Spleen (tissue), 7 donors: Measurements from ENCODE around the gene FMNL3.

ENCODE experiments used
- POLR2A ChIP-seq, 3 donors: fragments of 450-650 bp; IDR thresholded peaks; one replicate each; pipeline ENCODE4 v1.5.1; 2017; ENCODE audit warnings: antibody characterized with exemption in 3 of 3, mild to moderate bottlenecking in 1 of 3
- POLR2AphosphoS5 ChIP-seq, 3 donors: sonication (generic); formaldehyde crosslinking; IDR thresholded peaks; one replicate each; pipeline ENCODE4 v1.5.1; 2017; ENCODE audit warnings: antibody characterized with exemption in 3 of 3
- TF ChIP-seq, protein P1 (sequence below), 11 experiments: fragments of 200-600 bp in 7 of 11; fragments of 450-650 bp in 4 of 11; sonication (generic) in 4 of 11; IDR thresholded peaks in 8 of 11; conservative IDR thresholded peaks in 3 of 11; 1 replicate in 7 of 11; 2 replicates in 4 of 11; pipeline versions ENCODE4 v1.4.0 to v1.8.0; 2016 to 2021; ENCODE audit warnings: antibody characterized with exemption in 11 of 11, inconsistent platforms in 4 of 11, mild to moderate bottlenecking in 1 of 11
- donor health status: DM: no; HTN: no; CAD: no; lungs with moderate emphysema.
- donor health status: DM: no; HTN: no; CAD: no.
- donor health status: DM: no; HTN: no; CAD: no.

- TF ChIP-seq, protein P1, sequence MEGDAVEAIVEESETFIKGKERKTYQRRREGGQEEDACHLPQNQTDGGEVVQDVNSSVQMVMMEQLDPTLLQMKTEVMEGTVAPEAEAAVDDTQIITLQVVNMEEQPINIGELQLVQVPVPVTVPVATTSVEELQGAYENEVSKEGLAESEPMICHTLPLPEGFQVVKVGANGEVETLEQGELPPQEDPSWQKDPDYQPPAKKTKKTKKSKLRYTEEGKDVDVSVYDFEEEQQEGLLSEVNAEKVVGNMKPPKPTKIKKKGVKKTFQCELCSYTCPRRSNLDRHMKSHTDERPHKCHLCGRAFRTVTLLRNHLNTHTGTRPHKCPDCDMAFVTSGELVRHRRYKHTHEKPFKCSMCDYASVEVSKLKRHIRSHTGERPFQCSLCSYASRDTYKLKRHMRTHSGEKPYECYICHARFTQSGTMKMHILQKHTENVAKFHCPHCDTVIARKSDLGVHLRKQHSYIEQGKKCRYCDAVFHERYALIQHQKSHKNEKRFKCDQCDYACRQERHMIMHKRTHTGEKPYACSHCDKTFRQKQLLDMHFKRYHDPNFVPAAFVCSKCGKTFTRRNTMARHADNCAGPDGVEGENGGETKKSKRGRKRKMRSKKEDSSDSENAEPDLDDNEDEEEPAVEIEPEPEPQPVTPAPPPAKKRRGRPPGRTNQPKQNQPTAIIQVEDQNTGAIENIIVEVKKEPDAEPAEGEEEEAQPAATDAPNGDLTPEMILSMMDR (IDR thresholded peaks at IDR 0.05 in 8 of 11, conservative IDR thresholded peaks at IDR 0.05 in 3 of 11) = no peak
- no peak for TF ChIP-seq POLR2A (IDR thresholded peaks at IDR 0.05)
- TF ChIP-seq POLR2AphosphoS5 (IDR thresholded peaks at IDR 0.05) = no peak
Observed at GRCh38 chr12:49616533-49617219, 90.5 kb downstream of the FMNL3 start.
